ENCODE results near the gene WSCD2.

The WSCD2 gene

GRCh38 chr12:108270849-108271143 lies 141.7 kb downstream of the WSCD2 start:
- no peak for TF ChIP-seq CTCF (conservative IDR thresholded peaks at IDR 0.05)
- TF ChIP-seq ZFX (IDR thresholded peaks at IDR 0.05), result no peak
- no peak overlapping the region for H3K27ac ChIP-seq

- TF ChIP-seq CTCF (conservative IDR thresholded peaks at IDR 0.05) (no peak), ZFX (IDR thresholded peaks at IDR 0.05) (no peak)
- H3K27ac ChIP-seq, result no peak overlapping the region
Observed at GRCh38 chr12:108271951-108272872, 143.1 kb downstream of the WSCD2 start.

GRCh38 chr12:108273217-108273616 lies 144.1 kb downstream of the WSCD2 start:
- TF ChIP-seq ZFX (IDR thresholded peaks at IDR 0.05), result no peak
- TF ChIP-seq CTCF (conservative IDR thresholded peaks at IDR 0.05), result no peak
- no peak overlapping the region for H3K27ac ChIP-seq

GRCh38 chr12:108277613-108278012 lies 148.5 kb downstream of the WSCD2 start:
- TF ChIP-seq CTCF (conservative IDR thresholded peaks at IDR 0.05) (no peak), ZFX (IDR thresholded peaks at IDR 0.05) (no peak)

GRCh38 chr12:108282160-108282559 lies 153.1 kb downstream of the WSCD2 start:
- H3K27ac ChIP-seq, result no peak overlapping the region
- TF ChIP-seq ZFX (IDR thresholded peaks at IDR 0.05) (no peak), CTCF (conservative IDR thresholded peaks at IDR 0.05) (no peak)

More at GRCh38 chr12:108277613-108278012, 148.5 kb downstream of the WSCD2 start:
- H3K27ac ChIP-seq, result no peak overlapping the region

GRCh38 chr12:108282676-108283075 lies 153.6 kb downstream of the WSCD2 start:
- no peak for TF ChIP-seq ZFX (IDR thresholded peaks at IDR 0.05)
- TF ChIP-seq CTCF (conservative IDR thresholded peaks at IDR 0.05), result no peak
- no peak overlapping the region for H3K27ac ChIP-seq

- H3K27ac ChIP-seq, result no peak overlapping the region
- TF ChIP-seq ZFX (IDR thresholded peaks at IDR 0.05), result no peak
- no peak for TF ChIP-seq CTCF (conservative IDR thresholded peaks at IDR 0.05)
Observed at GRCh38 chr12:108284163-108284562, 155.1 kb downstream of the WSCD2 start.

All from C4-2B (cell line).